GM12891 (cell line): Measurements from ENCODE around the gene ADD1. TPM values are rescaled to one million over a fixed set of nuclear protein-coding genes. Genes with fewer than 3 reads are reported as not detected.

ENCODE experiments used
- DNase-seq: peaks from one replicate; pipeline ENCODE4 v3.0.0; 2011; ENCODE audit warnings: low spot score; ENCODE audit not compliant: insufficient read length
- FAIRE-seq: peaks from 2 replicates; lab custom pipeline; 2011; peaks lifted over from hg19 to GRCh38; lab: Jason Lieb, UNC
- PAX5 ChIP-seq: IDR thresholded peaks from 2 replicates; pipeline ENCODE4 v1.6.1; 2011; ENCODE audit warnings: low read length, moderate library complexity, mild to moderate bottlenecking; ENCODE audit not compliant: insufficient read depth, severe bottlenecking
- POLR2A ChIP-seq: IDR thresholded peaks from 2 replicates; pipeline ENCODE4 v1.6.1; 2011; ENCODE audit warnings: low read depth, low read length, control low read depth
- POLR2AphosphoS5 ChIP-seq: IDR thresholded peaks from 2 replicates; pipeline ENCODE4 v1.6.1; 2011; ENCODE audit warnings: low read depth, low read length, control low read depth
- POU2F2 ChIP-seq: IDR thresholded peaks from 2 replicates; pipeline ENCODE4 v1.6.1; 2011; ENCODE audit warnings: low read depth, mild to moderate bottlenecking, control low read depth, low read length, moderate library complexity
- SPI1 ChIP-seq: IDR thresholded peaks from 2 replicates; pipeline ENCODE4 v1.6.1; 2011; ENCODE audit warnings: low read depth, low read length, control low read depth
- TAF1 ChIP-seq: IDR thresholded peaks from 2 replicates; pipeline ENCODE4 v1.6.1; 2011; ENCODE audit warnings: low read depth, low read length, control low read depth
- polyA plus RNA-seq: library from polyadenylated mRNA; unstranded; fragments of >200 nt; gene quantifications from one replicate; pipeline ENCODE4 v1.2.1, GENCODE V29; 2012; ENCODE audit warnings: low read depth, missing spikeins, inconsistent platforms; ENCODE audit not compliant: missing spikeins

ADD1 gene, protein sequence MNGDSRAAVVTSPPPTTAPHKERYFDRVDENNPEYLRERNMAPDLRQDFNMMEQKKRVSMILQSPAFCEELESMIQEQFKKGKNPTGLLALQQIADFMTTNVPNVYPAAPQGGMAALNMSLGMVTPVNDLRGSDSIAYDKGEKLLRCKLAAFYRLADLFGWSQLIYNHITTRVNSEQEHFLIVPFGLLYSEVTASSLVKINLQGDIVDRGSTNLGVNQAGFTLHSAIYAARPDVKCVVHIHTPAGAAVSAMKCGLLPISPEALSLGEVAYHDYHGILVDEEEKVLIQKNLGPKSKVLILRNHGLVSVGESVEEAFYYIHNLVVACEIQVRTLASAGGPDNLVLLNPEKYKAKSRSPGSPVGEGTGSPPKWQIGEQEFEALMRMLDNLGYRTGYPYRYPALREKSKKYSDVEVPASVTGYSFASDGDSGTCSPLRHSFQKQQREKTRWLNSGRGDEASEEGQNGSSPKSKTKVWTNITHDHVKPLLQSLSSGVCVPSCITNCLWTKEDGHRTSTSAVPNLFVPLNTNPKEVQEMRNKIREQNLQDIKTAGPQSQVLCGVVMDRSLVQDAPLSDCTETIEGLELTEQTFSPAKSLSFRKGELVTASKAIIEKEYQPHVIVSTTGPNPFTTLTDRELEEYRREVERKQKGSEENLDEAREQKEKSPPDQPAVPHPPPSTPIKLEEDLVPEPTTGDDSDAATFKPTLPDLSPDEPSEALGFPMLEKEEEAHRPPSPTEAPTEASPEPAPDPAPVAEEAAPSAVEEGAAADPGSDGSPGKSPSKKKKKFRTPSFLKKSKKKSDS
- polyA plus RNA-seq = 112 TPM

DNA sequence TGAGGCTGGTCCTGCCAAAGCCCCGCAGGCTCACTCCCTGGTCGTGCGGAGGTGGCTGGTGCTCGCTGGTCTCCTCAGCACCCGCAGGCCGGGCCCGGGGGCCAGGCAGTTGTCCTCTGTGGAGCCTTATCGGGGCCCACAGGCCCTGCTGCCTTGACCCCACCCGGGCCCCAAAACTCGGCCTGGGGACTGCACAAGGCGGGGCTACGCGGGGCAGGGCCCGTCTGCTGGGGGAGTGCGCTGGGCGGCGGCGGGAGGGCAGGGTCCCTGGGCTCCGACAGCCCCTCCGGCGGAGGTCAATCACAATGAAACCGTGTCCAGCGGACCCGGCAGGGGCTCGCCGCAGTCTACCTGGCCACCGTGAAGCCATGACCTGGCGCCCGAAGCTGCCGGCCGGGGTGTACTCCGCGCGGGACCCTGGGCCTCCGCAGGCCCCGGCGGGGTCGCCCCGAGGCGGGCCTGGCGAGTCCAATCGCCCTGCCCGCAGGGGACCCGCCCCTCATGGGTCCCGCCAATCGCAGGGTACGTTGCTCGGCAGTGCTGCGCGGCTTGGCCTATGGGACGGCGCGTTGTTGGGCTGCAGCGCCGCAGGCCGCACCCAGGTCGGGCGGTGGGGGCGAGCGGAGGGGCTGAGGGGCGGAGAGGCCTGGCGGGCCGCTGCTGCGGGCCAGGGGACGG is at the start of gene ADD1:
ADD1 (plus strand) TSS at position 582 of the 678 bp plus-strand sequence. CDS start 32,072 bp downstream, outside the sequence.
- peak; percentile 99 for FAIRE-seq
- DNase-seq = peak; percentile 95
- TF ChIP-seq PAX5 = no peak
- no peak for TF ChIP-seq POU2F2
- TF ChIP-seq POLR2AphosphoS5 = peak; percentile 57
- no peak for TF ChIP-seq POLR2A

DNA sequence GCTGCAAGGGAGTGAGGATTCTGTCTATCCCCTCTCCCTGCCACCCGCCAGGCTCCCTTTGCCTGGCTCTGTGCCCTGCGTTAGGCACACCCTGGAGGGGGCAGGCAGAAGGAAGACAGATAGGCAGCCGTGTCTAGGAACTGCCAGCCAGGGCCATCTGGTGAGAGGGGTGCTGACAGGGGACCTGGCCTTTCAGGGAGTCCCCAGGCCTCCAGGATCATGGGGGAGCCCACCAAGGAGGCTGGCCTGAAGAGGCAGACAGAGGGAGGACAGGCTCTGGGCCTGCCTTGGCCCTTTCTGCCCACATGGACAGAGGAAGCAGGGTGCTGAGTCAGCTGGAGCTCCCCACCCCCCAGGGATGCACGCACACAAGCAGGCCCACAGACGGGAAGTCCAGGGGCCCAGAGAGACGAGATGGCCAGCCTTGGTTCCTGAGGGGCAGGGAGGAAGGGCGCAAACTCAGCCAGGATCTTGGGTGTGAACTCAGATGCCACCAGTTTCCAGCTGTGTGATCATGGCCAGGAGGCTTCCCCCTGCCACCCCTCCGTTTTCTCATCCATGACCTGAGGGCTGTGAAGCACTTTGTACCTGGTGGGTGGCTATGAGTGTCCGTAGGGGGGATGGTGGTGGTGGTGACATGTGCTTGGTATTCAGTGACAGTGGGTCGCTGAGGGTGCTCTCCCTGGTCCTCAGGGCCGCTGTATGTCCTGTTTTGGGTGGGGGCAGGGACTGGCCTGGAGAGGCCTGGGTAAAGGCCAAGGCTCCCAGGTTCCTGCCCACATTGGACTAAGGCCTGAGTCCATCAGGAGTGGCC is 49.0 kb upstream of the ADD1 start:
- DNase-seq (no peak), FAIRE-seq (peak; percentile 70)
- no peak for TF ChIP-seq TAF1
- TF ChIP-seq POLR2AphosphoS5 = no peak
- no peak for TF ChIP-seq SPI1
- no peak for TF ChIP-seq PAX5
- TF ChIP-seq POLR2A = no peak
- no peak for TF ChIP-seq POU2F2

DNA sequence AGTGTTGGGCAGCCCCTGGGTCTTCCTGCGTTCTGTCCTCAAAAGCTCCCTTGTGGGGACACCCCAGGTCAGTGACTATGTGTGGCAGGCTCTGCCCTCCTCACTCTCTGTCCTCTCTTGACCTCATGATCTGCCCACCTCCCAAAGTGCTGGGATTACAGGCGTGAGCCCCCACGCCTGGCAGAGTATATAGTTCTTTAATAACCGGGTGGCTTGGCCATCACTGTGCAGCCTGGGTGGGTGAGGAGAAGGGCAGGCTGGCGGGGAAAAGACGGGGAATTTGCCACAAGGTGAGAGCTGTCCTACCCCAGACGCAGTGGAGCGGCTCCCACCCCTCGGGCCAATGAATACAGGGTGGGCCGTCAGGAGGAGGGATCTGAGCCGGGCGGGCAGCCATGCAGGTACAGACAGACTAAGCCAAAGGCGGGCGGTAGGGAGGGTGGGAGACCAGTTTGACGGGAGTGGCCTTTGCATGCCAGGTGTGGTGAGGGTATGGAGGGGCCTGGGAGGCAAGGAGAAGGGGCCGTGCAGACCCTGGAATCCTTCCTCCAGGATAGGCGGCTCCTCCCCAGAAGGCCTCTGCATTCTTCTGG is 48.2 kb upstream of the ADD1 start:
- TF ChIP-seq PAX5 (no peak), SPI1 (no peak), POU2F2 (no peak), POLR2A (no peak), POLR2AphosphoS5 (no peak), TAF1 (no peak)
- no peak for FAIRE-seq

DNA sequence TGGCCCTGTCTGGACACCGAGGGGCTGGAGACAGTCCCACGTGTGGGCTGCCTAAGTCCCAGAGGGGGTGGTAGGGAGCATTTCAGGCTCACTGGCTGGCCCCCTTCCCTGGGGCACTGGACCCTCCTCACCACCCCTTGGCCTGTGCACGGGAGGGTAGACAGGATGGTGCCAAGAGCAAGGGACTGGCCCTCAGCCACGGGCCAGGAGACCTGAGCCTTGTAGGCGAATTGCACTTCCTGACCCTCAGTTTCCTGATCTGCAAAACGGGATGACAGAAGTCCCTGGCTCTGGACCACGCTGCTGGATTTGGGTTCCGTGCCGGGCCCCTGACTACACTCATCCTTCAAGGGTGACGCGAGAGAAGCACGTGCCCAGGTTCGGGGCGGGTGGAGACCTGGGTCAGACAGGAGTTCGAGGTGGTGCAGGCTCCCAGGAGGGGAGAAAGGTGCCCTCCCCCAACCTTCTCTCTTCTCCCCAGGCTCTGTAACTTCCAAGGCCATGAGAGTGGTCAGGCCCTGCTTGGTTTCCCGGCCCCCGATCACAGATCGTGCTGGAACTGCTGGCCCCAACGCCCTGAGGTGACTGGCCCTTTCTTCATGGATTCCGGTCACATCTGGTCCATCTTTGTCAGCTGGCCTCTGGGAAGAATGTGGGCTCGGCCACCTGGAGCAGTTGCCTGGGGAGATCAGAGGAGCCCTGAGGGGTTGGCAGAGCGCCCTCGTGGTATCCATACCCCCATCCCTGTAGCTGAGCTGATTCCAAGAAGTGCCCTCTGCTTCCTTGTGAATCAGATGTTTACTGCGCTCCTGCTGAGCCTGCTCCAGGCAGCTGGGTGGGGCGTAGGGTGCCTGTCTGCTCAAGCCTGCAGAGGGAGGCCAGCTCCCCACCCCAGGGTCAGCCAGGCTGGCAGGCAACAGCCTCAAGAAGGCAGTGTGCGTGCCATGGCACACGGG is 47.5 kb upstream of the ADD1 start:
- DNase-seq (no peak), FAIRE-seq (no peak)
- TF ChIP-seq POLR2AphosphoS5 (no peak), SPI1 (no peak), POLR2A (no peak), POU2F2 (no peak), PAX5 (no peak), TAF1 (no peak)

More for the DNA sequence above, 48.2 kb upstream of the ADD1 start:
- no peak for DNase-seq

DNA sequence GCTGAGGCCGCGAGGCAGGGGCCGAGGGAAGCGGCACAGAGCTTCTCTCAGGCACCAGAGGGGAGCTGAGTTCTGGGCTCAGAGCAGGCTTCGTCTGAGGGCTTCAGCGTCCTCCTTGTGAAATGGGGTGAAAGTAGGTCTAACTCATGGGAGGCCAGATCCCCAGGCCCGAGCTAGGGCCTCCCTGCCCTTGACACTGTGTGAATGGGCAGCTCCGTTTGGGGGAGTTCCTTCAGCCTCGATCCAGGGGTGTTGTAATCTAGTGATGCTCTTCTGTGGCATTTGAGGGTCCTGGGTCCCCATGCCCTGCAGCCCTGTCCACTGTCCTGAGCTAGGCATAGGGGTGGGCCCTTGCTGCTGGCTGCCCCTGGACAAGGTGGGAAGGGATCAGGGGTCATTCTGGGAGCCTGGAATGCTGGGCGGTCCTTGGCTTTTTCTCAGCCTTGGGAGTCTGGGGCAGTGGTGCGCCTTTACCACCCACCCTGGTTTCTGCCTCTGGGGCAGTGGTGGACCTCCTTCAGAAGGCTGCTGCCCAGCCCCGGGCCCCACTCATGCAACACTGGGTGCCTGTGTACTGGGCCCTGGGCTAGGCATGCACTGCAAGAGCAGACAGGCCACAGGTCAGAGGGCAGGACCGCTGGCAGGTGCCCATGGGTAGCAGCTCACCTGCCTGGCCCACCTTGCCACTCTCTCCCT is 46.6 kb upstream of the ADD1 start:
- DNase-seq = no peak
- FAIRE-seq = no peak
- TF ChIP-seq PAX5 = no peak
- no peak for TF ChIP-seq SPI1
- TF ChIP-seq POLR2AphosphoS5 = no peak
- TF ChIP-seq POLR2A = no peak
- TF ChIP-seq POU2F2 = no peak
- TF ChIP-seq TAF1 = no peak

DNA sequence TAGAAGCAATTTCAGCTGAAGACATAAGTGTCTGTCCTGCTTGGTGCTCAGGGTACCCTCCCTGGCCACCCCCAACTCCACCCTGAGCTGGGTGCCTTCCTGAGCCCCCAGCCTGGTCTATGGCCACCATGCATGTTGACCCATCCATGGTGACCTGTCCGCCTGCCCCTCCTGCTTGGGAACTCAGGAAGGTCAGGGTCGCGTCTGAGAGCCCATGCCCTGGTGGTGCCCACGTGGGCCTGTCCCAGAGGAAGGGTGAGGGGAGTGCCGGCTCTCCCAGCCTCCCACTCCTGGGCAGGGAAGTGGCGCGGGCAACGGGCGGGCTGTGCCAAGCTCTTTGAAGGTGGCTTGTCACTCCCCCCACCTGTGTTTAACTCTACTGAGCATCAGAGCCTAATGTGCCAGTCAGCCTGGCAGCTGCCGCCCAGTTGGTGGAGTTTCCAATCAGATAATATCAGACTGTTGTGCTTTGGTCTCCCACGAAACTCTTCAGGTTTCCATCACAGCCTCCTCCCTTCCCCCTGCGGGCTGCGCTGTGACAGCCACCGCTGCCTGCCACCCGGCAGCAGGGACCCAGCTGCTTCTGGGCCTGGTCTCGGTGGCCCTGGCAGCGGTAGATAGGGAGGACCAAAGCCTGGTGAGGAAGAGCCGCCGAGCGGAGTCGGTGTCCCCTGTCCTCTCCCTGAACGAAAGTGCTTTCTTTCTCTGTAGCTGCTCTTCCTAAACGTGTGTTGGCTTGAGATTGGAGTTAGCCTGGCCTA is 45.9 kb upstream of the ADD1 start:
- DNase-seq (no peak), FAIRE-seq (peak; percentile 38)
- TF ChIP-seq POU2F2 (no peak), TAF1 (no peak), SPI1 (no peak), POLR2A (no peak)
